Muscle of leg (tissue), 11 donors: ENCODE results near the gene SLC22A23. TPM values are rescaled to one million over a fixed set of nuclear protein-coding genes. Genes with fewer than 3 reads are reported as not detected.

ENCODE experiments used
- DNase-seq: peaks from one replicate; pipeline ENCODE4 v3.0.0; 2013
- H3K27ac ChIP-seq: one replicate; pipeline ENCODE4 v1.5.1; 2013; ENCODE audit warnings: mild to moderate bottlenecking, low read length, control low read depth
- H3K27me3 ChIP-seq: one replicate; pipeline ENCODE4 v1.6.1; 2013; ENCODE audit warnings: low read length; ENCODE audit not compliant: control insufficient read depth, insufficient read depth
- H3K36me3 ChIP-seq: one replicate; pipeline ENCODE4 v1.6.1; 2013; ENCODE audit warnings: low read length; ENCODE audit not compliant: control insufficient read depth, insufficient read depth
- H3K4me1 ChIP-seq: one replicate; pipeline ENCODE4 v1.6.1; 2013; ENCODE audit warnings: low read length; ENCODE audit not compliant: control insufficient read depth, insufficient read depth
- H3K4me3 ChIP-seq: one replicate; pipeline ENCODE4 v1.5.1; 2013; ENCODE audit warnings: low read length, control low read depth
- H3K9me3 ChIP-seq: replicated peaks from 2 replicates; pipeline ENCODE4 v1.6.1; 2013; ENCODE audit warnings: low read depth, low read length; ENCODE audit not compliant: control insufficient read depth
- WGBS: methylation state at CpG from one replicate; pipeline ENCODE4 v1.1.5; 2013; ENCODE audit warnings: missing lambda C conversion rate; ENCODE audit not compliant: insufficient coverage; 5-methylcytosine and 5-hydroxymethylcytosine counted together
- polyA plus RNA-seq, 8 donors: library from polyadenylated mRNA; unstranded; fragments of 120-200 nt; gene quantifications; one replicate each; pipeline versions ENCODE4 v1.2.1 to v1.2.3, GENCODE V29; 2013; ENCODE audit warnings: inconsistent platforms in 1 of 8, low replicate concordance in 1 of 8; ENCODE audit not compliant: insufficient read length in 8 of 8, insufficient read depth in 1 of 8
- total RNA-seq: library from RNA; stranded (reverse); fragments of 120-200 nt; gene quantifications from one replicate; pipeline ENCODE4 v1.2.4, GENCODE V29; 2013

SLC22A23 gene
- total and polyA plus RNA-seq, 9 donors, result 1.1 to 6.2 (median 2.7) TPM

- no peak for DNase-seq
- WGBS, result 100% methylated on average over 2 of the region's 7 CpGs
- Histone ChIP-seq H3K9me3 (no peaks in the 10 kb centered on the region), H3K27me3 (no peaks in the 10 kb centered on the region), H3K36me3 (no peaks in the 10 kb centered on the region), H3K27ac (no peak overlapping the region), H3K4me3 (no peak overlapping the region), H3K4me1 (peaks cover 2% of the 10 kb centered on the region)
Measured at GRCh38 chr6:3494391-3495100, 37.7 kb upstream of the SLC22A23 start.

DNA sequence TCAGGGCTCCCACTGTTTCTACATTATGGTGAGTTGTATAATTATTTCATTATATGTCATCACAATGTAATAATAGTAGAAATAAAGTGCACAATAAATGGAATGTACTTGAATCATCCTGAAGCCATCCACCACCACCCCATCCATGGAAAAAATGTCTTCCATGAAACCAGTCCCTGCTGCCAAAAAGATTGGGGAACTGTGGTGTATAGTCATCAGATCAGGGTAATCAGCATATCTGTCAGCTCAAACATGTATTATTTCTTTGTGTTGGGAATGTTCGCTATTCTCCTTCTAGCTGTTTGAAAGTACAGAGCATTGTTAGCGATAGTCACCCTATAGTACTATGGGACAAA, 33.8 kb upstream of the SLC22A23 start:
- no peaks in the 10 kb centered on the region for H3K36me3 ChIP-seq
- no peak overlapping the region for H3K4me3 ChIP-seq
- H3K27ac ChIP-seq, result no peak overlapping the region
- no CpG with 5 or more reads among the region's 2 CpGs for WGBS
- H3K4me1 ChIP-seq, result peaks cover 7% of the 10 kb centered on the region
- H3K27me3 ChIP-seq, result no peaks in the 10 kb centered on the region
- H3K9me3 ChIP-seq, result no peaks in the 10 kb centered on the region
- DNase-seq, result no peak

DNA sequence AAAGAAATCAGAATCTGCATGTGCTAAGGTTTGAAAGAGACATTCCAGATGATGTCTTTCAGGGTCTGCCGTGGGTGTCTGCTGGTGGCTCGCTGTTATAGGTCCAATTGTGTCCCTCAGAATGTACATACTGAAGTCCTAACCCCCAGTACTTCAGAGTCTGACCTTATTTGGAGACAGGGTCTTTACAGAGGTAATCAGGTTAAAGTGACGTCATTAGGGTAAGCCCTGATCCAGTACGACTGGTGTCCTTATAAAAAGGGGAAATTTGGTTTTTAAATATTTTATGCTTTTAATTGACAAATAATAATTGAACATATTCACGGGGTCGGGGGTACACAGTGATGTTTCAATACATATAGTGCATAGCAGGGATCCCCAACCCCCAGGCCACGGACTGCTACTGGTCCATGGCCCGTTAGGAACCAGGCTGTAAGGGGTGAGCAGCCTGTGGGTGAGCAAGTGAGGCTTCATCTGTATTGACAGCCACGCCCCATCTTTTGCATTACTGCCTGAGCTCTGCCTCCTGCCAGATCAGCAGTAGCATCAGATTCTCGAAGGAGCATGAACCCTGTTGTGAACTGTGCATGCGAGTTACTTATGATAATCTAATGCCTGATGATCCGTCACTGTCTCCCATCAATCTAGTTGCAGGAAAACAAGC, 33.2 kb upstream of the SLC22A23 start:
- H3K4me3 ChIP-seq, result no peak overlapping the region
- 87% methylated on average over 2 of the region's 12 CpGs for WGBS
- no peaks in the 10 kb centered on the region for H3K9me3 ChIP-seq
- no peaks in the 10 kb centered on the region for H3K36me3 ChIP-seq
- no peaks in the 10 kb centered on the region for H3K27me3 ChIP-seq
- DNase-seq, result no peak
- H3K27ac ChIP-seq, result no peak overlapping the region
- peaks cover 7% of the 10 kb centered on the region for H3K4me1 ChIP-seq

DNA sequence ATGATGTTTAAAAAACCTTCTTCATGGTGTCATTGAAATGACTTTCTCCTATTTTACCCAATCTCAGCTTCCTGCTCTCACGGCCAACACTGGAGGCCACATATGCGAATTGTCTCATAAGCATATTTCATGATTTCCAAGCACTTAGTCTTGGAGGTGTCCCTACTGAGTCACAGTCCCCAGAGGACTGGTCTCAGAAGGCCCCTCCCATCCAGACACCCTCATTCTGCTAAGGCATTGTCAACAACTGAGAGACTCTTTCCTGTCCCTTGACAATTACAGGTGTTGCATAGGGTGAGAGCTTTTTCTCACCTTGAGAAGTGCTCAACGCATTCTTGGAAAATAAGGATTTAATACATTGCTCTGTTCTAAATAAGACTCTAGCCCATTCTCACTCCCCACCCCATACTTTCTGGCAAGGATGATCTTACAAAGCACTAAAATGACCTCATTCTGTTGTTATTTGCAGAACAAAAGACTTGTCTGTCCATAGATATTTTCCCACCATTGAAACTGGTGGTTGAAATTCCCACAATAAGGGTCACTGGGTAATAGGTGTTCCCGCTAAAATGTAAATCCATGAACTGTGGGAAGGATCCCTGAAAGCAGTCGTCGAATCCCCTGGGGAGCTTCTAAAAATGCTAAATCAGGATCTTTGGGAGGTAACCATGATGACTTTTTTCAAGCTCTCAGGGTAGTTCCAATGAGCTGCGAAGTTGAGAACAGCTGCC, 32.3 kb upstream of the SLC22A23 start:
- Histone ChIP-seq H3K9me3 (no peaks in the 10 kb centered on the region), H3K4me1 (peaks cover 7% of the 10 kb centered on the region), H3K4me3 (no peak overlapping the region), H3K27me3 (no peaks in the 10 kb centered on the region), H3K36me3 (no peaks in the 10 kb centered on the region), H3K27ac (no peak overlapping the region)
- WGBS, result 42% methylated on average over 6 of the region's 7 CpGs
- peak; percentile 76 for DNase-seq

- 88% methylated on average over 7 of the region's 11 CpGs for WGBS
- Histone ChIP-seq H3K27me3 (peaks cover 15% of the 10 kb centered on the region), H3K4me1 (peaks cover 7% of the 10 kb centered on the region), H3K36me3 (no peaks in the 10 kb centered on the region), H3K27ac (no peak overlapping the region), H3K9me3 (peaks cover 4% of the 10 kb centered on the region), H3K4me3 (no peak overlapping the region)
- no peak for DNase-seq
Measured at GRCh38 chr6:3484946-3485345, 28.1 kb upstream of the SLC22A23 start.

GRCh38 chr6:3484192-3484591, 27.3 kb upstream of the SLC22A23 start:
- Histone ChIP-seq H3K27ac (no peak overlapping the region), H3K27me3 (peaks cover 15% of the 10 kb centered on the region), H3K4me3 (no peak overlapping the region), H3K9me3 (peaks cover 7% of the 10 kb centered on the region), H3K4me1 (peaks cover 3% of the 10 kb centered on the region), H3K36me3 (no peaks in the 10 kb centered on the region)
- WGBS, result no CpG with 5 or more reads among the region's 8 CpGs
- no peak for DNase-seq

GRCh38 chr6:3483675-3484074, 26.8 kb upstream of the SLC22A23 start:
- Histone ChIP-seq H3K27me3 (peaks cover 15% of the 10 kb centered on the region), H3K9me3 (peaks cover 7% of the 10 kb centered on the region), H3K27ac (no peak overlapping the region), H3K4me1 (peaks cover 3% of the 10 kb centered on the region), H3K4me3 (no peak overlapping the region), H3K36me3 (no peaks in the 10 kb centered on the region)
- no CpG with 5 or more reads among the region's 2 CpGs for WGBS
- DNase-seq, result no peak

DNA sequence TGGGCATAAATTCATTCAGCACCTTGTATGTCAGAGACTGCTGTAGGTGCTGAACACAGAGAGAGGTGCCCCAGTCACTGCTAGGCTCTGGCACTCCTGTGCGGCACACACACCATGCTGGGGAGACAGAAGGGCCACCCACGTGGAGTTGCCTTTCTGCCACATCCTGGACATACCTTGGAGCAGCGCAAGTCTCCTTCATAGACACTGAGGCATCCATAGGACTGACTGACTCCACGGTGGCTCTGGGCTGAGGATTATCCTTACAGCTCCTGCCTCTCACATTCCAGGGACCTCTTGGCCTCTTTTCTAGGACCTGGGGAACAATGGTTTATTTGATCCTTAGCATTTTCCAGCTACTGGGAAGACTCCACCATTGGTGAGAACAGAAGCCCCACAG, 26.0 kb upstream of the SLC22A23 start:
- Histone ChIP-seq H3K9me3 (peaks cover 7% of the 10 kb centered on the region), H3K27ac (no peak overlapping the region), H3K27me3 (peaks cover 17% of the 10 kb centered on the region), H3K4me1 (peaks cover 1% of the 10 kb centered on the region), H3K36me3 (no peaks in the 10 kb centered on the region), H3K4me3 (no peak overlapping the region)
- no peak for DNase-seq
- WGBS, result 61% methylated on average over 3 of the region's 4 CpGs

DNA sequence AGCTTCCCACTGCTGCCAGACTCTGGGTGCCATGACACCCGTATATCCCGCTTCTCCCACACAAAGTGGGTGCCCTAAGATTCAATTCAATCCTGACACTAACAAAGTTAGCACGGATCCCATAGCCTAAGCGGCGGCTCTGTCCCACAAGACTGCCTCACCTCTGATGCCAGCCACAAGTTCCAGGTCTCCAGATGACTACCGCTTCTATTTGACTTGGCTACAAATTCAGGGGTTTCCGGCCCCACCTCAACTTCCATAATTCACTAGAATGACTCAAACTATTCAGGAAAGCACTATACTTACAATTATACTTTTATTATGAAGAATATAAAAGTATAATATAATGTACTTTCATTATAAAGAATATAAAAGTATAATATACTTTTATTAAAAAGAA, 24.8 kb upstream of the SLC22A23 start:
- H3K9me3 ChIP-seq, result peaks cover 7% of the 10 kb centered on the region

GRCh38 chr6:3480009-3480408, 23.2 kb upstream of the SLC22A23 start:
- no peaks in the 10 kb centered on the region for H3K36me3 ChIP-seq
- H3K27ac ChIP-seq, result no peak overlapping the region
- no peaks in the 10 kb centered on the region for H3K4me1 ChIP-seq
- no peak for DNase-seq
- H3K4me3 ChIP-seq, result no peak overlapping the region
- H3K9me3 ChIP-seq, result peaks cover 7% of the 10 kb centered on the region
- peaks cover 17% of the 10 kb centered on the region for H3K27me3 ChIP-seq

More for the DNA sequence above, 24.8 kb upstream of the SLC22A23 start:
- Histone ChIP-seq H3K4me1 (no peaks in the 10 kb centered on the region), H3K4me3 (no peak overlapping the region), H3K27me3 (peaks cover 17% of the 10 kb centered on the region), H3K27ac (no peak overlapping the region), H3K36me3 (no peaks in the 10 kb centered on the region)
- 92% methylated on average over 5 of the region's 7 CpGs for WGBS
- DNase-seq, result no peak
